ENCODE measurements around the gene UTP14A. TPM values are rescaled to one million over a fixed set of nuclear protein-coding genes. Genes with fewer than 3 reads are reported as not detected.

Gene UTP14A
- total RNA-seq, 1 donor = 19.1 TPM

DNA sequence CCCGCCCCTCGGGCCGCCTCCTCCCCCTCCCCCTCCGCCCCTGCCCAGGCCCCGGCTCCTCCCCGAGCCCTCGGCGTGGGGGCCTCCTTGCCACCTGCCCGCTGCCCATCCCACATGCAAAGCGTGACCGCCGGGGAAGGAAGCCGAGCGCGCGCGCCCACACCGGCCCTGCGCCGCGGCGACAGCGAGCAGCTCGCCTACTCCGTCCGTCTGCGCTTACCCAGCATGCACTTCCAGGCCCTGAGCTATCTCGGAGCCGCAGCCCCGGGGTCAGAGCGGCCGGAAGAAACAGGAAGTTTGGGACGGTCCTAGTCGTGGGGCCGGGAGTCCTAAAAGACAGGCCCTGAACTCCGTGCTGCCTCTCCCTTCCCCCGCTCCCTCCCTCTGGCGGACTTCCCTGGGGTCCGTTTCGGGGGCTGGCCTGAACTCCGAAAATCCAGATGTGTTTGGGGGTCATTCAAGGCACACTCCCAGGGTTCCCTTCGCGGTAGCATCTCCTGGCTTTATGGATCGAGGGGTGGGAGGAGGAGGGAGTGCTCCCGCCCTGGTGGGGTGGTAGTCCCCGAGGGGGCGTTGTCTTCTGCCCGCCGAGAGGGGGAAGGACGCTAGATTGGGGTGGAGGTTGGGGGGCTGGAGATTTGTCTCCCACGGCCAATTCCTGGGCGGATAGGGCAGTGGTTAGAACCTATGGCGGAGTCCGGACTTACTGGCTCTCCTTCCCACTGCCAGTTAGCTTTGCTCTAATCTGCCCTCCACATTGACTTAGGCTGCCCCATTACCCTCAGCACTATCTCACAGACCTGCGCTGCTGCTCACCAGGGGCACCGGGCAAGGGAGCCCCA is 51.5 kb downstream of the UTP14A start:
- TF ChIP-seq, protein P1, sequence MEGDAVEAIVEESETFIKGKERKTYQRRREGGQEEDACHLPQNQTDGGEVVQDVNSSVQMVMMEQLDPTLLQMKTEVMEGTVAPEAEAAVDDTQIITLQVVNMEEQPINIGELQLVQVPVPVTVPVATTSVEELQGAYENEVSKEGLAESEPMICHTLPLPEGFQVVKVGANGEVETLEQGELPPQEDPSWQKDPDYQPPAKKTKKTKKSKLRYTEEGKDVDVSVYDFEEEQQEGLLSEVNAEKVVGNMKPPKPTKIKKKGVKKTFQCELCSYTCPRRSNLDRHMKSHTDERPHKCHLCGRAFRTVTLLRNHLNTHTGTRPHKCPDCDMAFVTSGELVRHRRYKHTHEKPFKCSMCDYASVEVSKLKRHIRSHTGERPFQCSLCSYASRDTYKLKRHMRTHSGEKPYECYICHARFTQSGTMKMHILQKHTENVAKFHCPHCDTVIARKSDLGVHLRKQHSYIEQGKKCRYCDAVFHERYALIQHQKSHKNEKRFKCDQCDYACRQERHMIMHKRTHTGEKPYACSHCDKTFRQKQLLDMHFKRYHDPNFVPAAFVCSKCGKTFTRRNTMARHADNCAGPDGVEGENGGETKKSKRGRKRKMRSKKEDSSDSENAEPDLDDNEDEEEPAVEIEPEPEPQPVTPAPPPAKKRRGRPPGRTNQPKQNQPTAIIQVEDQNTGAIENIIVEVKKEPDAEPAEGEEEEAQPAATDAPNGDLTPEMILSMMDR (IDR thresholded peaks at IDR 0.05; ENCODE audit: insufficient read depth, low read length) = no peak
- DNase-seq (ENCODE audit: low read depth) = peak; percentile 20
- peak overlapping the region; percentile 42 for H3K4me3 ChIP-seq (ENCODE audit: low read depth, low read length)

DNA sequence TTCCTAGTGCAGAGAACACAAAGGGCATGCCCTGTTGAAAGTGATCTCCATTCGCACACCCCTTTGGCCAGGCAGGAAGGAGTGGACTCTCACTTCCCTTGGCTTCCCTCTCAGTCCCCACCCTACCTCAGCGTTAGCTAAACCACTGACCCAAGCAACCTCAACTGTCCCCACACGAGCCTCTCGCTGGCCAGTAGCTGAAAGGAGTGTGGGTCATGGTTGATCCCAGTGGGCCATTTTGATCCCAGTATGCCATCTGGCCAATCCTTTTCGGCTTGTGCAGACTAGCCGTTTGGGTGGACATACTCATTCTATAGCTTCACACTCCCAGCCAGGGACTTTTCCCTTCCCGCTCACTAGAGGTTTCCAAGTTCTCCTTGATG is 52.1 kb downstream of the UTP14A start:
- no peak for DNase-seq (ENCODE audit: low read depth)
- no peak overlapping the region for H3K4me3 ChIP-seq (ENCODE audit: low read depth, low read length)
- TF ChIP-seq, protein P1 (IDR thresholded peaks at IDR 0.05; ENCODE audit: insufficient read depth, low read length) = no peak

DNA sequence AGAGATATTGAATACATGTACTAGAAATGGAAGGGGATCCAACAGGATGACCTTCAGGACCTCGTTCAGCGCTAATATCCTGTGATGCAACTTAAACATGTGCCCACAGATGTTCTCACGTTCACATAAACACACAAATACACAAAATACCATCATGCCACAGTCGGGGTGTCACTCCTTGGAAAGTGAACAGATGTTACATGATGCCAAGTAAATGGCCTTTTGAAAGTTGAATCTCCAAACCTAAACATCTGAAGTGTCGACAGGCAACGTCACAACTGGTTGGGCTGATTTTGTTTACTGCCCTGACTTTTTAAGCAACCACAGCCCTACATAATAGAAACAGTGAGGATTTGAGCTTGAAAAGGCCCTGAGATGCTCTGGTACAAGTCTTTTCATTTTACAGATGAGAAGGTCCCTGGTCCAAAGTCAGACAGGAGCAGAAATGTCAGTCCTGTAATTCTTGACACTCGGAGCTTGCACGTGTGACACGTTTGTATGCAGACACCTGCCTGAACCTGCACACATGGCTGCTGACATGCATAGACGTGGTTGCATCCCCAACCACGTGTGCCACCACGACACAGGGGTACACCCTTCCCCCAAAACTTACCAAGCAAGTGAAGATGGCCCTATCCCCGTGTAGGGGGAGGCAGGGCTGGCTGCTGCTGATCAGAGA is 53.0 kb downstream of the UTP14A start:
- H3K4me3 ChIP-seq (ENCODE audit: low read depth, low read length) = no peak overlapping the region
- TF ChIP-seq, protein P1 (IDR thresholded peaks at IDR 0.05; ENCODE audit: insufficient read depth, low read length) = no peak
- no peak for DNase-seq (ENCODE audit: low read depth)

DNA sequence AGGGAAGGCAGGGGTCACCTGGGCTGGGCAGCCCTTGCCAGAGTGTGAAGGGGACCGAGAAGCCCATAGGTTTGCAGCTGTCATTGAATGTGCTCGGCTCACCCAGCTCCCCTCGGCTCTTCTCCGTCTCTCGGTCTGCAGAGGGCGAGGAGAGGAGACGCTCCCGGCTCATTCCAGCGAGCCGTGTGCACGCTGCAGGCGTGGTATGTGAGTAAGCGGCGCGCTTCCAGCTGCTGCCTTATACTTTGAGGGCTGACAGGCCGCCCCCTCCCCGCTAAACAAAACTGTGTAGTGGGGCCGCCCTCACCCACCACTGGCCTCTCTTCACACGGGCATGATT is 53.5 kb downstream of the UTP14A start:
- TF ChIP-seq, protein P1 (IDR thresholded peaks at IDR 0.05; ENCODE audit: insufficient read depth, low read length) = no peak
- no peak for DNase-seq (ENCODE audit: low read depth)
- H3K4me3 ChIP-seq (ENCODE audit: low read depth, low read length) = no peak overlapping the region

DNA sequence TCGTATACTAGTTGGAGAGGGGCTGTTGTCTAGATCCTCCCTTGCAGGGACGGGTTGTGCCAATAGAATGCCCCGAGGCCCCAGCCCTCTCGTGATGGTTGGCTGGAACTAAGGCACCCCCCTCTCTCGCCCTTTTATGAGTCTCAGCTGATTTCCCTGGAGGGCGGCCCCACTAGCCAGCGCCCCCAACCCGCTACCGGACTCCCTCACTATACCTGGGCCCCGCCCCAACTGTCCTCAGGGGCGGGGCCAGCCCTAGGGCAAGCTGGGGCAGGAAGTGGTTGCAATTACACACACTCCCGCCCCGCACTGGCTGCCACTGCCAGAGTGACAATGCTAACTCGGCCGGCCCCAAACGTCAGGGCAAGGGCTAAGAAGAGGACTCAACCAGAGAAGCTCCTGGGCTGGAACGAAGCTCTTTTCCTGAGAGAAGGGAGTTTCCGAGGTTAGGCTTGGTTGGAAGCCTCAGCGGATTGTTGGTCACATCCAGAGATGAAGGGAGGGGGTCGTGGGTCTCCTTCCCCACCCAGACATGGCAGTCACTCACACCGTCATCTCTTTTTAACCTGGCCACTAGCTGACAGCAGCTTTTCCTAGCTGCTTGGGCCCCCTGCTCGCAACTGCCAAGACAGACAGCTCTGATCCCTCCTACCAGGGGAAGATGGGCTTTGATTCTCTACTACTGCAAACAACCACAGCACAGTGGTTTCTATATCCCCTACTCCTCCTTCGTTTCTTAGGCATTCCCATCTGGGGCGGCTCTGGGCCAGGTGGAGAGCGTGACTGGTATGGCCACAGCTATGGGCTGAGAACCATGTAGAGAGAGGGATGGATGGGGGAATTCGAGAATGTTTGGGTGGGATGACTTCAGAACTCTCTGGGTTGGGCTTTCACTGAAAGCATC is 55.5 kb downstream of the UTP14A start:
- TF ChIP-seq, protein P1 (IDR thresholded peaks at IDR 0.05; ENCODE audit: insufficient read depth, low read length) = no peak
- DNase-seq (ENCODE audit: low read depth) = no peak
- H3K4me3 ChIP-seq (ENCODE audit: low read depth, low read length) = no peak overlapping the region

DNA sequence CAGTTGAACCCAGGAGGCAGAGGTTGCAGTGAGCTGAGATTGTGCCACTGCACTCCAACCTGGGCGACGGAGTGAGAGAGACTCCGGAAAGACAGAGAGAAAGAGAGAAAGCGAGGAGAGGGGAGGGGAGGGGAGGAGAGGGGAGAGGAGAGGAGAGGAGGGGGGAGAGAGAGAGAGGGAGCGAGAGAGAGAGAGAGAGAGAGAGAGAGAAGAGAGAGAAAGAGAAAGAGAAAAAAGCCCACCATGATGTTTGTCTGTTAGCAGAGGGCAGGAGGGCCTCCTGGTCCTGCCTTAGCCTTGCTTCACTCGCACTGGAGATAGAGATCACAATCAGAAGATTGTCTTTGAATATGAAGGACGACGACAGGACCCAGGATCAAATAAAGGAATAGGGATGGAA is 57.8 kb downstream of the UTP14A start:
- TF ChIP-seq, protein P1 (IDR thresholded peaks at IDR 0.05; ENCODE audit: insufficient read depth, low read length) = no peak
- no peak for DNase-seq (ENCODE audit: low read depth)
- H3K4me3 ChIP-seq (ENCODE audit: low read depth, low read length) = no peak overlapping the region
